Fibroblast of mammary gland (primary cell): ENCODE data around the gene TRAF3.

Experiments
- DNase-seq: peaks from one replicate; pipeline ENCODE4 v3.0.0-alpha.2; 2010; ENCODE audit warnings: low read depth
- H3K4me3 ChIP-seq: 2 replicates; pipeline ENCODE4 v1.5.1; 2011; ENCODE audit warnings: low read depth, mild to moderate bottlenecking, low read length, moderate library complexity; ENCODE audit not compliant: control insufficient read depth
- TF ChIP-seq, protein P1 (sequence below): conservative IDR thresholded peaks from 2 replicates; pipeline ENCODE4 v1.5.1; 2011; ENCODE audit warnings: low read depth, low read length, inconsistent platforms; ENCODE audit not compliant: control insufficient read depth, insufficient read depth

Gene TRAF3

DNA sequence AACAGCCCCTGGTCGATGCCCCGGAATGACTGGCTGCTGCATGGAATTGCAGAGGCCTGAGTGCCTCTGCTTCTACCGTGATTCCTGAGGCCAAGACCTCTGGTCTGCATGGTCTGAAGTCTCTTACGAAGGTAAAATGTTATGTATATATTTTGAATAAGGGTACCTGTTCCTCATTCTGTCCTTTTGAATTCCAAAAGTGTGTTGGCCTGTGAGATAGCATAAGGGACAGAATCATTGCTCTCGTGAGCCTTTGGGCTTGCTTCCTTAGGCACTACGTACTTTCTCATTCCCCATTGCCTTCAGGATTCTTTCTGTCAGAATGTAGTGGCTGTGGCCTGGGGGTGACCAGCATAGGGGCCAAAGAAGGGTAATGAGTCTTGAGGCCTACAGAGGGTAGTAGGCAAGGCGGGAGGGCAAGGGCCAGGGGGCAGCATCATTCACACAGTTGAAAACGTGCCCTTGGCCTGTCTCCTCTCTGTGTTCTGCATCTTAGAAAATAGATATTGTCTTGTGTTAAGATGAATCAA lies 19.5 kb downstream of the TRAF3 start:
- TF ChIP-seq, protein P1, sequence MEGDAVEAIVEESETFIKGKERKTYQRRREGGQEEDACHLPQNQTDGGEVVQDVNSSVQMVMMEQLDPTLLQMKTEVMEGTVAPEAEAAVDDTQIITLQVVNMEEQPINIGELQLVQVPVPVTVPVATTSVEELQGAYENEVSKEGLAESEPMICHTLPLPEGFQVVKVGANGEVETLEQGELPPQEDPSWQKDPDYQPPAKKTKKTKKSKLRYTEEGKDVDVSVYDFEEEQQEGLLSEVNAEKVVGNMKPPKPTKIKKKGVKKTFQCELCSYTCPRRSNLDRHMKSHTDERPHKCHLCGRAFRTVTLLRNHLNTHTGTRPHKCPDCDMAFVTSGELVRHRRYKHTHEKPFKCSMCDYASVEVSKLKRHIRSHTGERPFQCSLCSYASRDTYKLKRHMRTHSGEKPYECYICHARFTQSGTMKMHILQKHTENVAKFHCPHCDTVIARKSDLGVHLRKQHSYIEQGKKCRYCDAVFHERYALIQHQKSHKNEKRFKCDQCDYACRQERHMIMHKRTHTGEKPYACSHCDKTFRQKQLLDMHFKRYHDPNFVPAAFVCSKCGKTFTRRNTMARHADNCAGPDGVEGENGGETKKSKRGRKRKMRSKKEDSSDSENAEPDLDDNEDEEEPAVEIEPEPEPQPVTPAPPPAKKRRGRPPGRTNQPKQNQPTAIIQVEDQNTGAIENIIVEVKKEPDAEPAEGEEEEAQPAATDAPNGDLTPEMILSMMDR: no peak
- no peak overlapping the region for H3K4me3 ChIP-seq
- no peak for DNase-seq

DNA sequence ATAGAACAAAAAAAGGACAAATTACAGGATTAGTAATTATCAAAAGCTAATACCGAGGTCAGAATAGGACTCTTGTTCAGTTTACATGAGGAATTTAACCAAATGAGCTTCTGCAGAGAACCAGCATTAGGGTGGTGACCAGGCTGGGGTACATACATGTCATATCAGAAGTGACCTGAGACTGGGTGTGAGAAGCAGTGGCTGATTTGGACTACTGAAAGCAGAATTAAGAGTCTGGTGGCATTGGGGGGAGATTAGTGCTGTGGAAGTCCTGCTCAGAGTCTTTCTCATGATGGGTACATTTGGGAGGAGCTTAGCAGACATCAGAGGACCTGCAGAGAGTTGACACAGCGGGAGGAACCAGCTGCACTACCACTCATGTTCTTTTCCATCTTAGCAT lies 21.7 kb downstream of the TRAF3 start:
- TF ChIP-seq, protein P1: no peak
- no peak for DNase-seq
- H3K4me3 ChIP-seq: no peak overlapping the region

GRCh38 chr14:102799684-102800562 lies 22.7 kb downstream of the TRAF3 start:
- no peak overlapping the region for H3K4me3 ChIP-seq
- peak; percentile 83 for DNase-seq
- TF ChIP-seq, protein P1: no peak

DNA sequence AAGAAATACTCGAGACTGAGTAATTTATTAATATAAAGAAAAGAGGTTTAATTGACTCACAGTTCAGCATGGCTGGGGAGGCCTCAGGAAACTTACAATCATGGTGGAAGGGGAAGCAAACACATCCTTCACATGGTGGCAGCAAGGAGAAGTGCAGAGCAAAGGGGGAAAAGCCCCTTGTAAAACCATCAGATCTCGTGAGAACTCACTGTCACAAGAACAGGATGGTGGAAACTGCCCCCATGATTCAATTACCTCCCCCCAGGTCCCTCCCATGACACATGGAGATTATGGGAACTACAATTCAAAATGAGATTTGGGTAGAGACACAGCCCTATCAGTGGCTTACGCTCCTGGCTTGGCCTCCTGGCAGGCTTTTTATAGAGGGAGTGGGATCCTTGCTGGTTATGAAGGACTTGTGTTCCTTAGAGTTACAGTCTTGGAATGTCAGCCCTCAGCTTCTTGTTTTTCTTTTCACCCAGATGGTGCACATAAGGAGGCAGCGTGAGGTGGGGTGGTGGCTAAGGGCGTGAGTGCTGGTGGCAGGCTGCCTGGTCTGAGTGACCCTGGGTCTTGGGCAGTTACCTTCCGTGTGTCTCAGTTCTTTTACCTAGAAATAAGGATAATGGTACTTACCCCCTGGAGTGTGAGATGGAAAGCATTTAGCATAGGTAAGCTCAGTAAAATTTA lies 25.7 kb downstream of the TRAF3 start:
- TF ChIP-seq, protein P1: no peak
- DNase-seq: no peak
- H3K4me3 ChIP-seq: no peak overlapping the region

DNA sequence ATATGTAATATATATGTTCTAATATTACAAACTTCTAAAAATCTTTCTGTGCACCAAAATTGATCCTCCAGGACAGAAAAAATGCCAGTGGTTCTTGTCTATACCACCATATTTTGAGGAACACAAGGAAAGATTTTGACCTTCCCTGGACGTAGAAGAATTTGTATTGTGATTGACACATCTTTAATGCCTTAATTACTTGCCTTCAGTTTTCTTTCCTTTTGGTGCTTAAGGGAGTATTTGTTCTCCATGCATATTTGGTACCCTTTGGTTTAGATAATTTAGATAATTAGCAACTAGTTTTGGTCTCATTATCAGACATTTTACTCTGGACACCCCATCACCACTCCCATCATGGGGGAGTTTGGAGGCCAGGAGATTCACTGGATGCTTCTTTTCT lies 27.6 kb downstream of the TRAF3 start:
- H3K4me3 ChIP-seq: no peak overlapping the region
- no peak for DNase-seq
- TF ChIP-seq, protein P1: no peak

DNA sequence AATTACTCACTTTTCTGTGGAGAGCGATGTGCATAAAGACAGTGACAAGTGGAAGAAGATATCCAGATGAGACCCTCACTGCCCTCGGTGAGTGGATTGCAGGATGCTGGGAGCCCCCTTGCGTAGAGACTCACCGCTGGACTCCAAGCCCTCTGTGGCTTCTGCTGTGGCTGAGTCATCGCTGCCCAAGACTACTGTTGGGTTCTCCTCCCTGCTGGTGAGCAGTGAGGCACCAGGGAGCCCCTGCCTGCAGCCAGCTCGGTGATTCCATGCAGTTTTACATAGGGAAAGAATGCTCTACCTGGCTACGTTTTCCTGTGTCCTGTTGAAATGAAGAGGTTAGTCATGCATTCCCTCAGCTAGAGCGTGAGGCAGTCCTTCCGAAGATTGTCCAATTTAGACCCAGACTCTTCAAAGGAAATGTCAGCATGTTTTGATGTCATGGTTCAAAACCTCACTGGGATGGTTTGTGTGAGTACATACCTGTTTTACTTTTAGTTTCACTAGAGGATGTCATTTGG lies 28.2 kb downstream of the TRAF3 start:
- no peak overlapping the region for H3K4me3 ChIP-seq
- TF ChIP-seq, protein P1: no peak
- DNase-seq: peak; percentile 51
